Transverse colon (tissue), 4 donors: ENCODE results near the gene SMYD2. TPM values are rescaled to one million over a fixed set of nuclear protein-coding genes. Genes with fewer than 3 reads are reported as not detected.

Experiments used
- DNase-seq: peaks from one replicate; pipeline ENCODE4 v3.0.0-alpha.2; 2019
- H3K27ac ChIP-seq, 4 donors: fragments of 200-600 bp; sonication (generic); 2 replicates each; pipeline ENCODE4 v1.5.1; 2016 to 2018; ENCODE audit warnings: inconsistent platforms in 4 of 4
- H3K27me3 ChIP-seq: fragments of 200-600 bp; sonication (generic); 2 replicates; pipeline ENCODE4 v1.5.1; 2017; ENCODE audit warnings: inconsistent platforms
- H3K36me3 ChIP-seq, 4 donors: fragments of 200-600 bp; sonication (generic); 2 replicates each; pipeline ENCODE4 v1.5.1; 2017 to 2019; ENCODE audit warnings: inconsistent platforms in 4 of 4
- H3K4me1 ChIP-seq, 4 donors: fragments of 200-600 bp; sonication (generic); 2 replicates each; pipeline ENCODE4 v1.5.1; 2017 to 2020; ENCODE audit warnings: inconsistent platforms in 4 of 4
- H3K4me3 ChIP-seq, 4 donors: fragments of 200-600 bp; sonication (generic); 1 replicate in 1 of 4; 2 replicates in 3 of 4; pipeline versions ENCODE4 v1.5.1 to v1.6.1; 2017 to 2019; ENCODE audit warnings: inconsistent platforms in 4 of 4
- H3K9me3 ChIP-seq, 2 donors: fragments of 200-600 bp; sonication (generic); 2 replicates each; pipeline ENCODE4 v1.5.1; 2017 to 2019; ENCODE audit warnings: inconsistent platforms in 2 of 2
- EP300 ChIP-seq: sonication (generic); formaldehyde crosslinking; IDR thresholded peaks from one replicate; pipeline ENCODE4 v1.6.1; 2017; ENCODE audit warnings: antibody characterized with exemption, low read depth
- POLR2A ChIP-seq: fragments of 450-650 bp; IDR thresholded peaks from one replicate; pipeline ENCODE4 v1.6.1; 2016; ENCODE audit warnings: antibody characterized with exemption, mild to moderate bottlenecking, moderate library complexity
- POLR2AphosphoS5 ChIP-seq, 3 donors: sonication (generic); formaldehyde crosslinking; IDR thresholded peaks; one replicate each; pipeline ENCODE4 v1.6.1; 2016; ENCODE audit warnings: antibody characterized with exemption in 3 of 3
- WGBS, 2 donors: methylation state at CpG; one replicate each; pipeline ENCODE4 v1.1.5; 2018; ENCODE audit warnings: low coverage in 1 of 2; 5-methylcytosine and 5-hydroxymethylcytosine counted together
- in situ Hi-C, 4 donors: fragments of 200-750 bp; cut with MboI; loops; one replicate each; pipeline versions ENCODE4 v1.15.0 to v1.15.1; 2017; ENCODE audit warnings: low sequenced_read_pairs in 3 of 4, low pct_ligation_motif_present in 1 of 4, low pct_unique_long_range_greater_than_20kb in 1 of 4
- intact Hi-C: fragments of 100-400 bp; cut with DNase I; formaldehyde crosslinking; loops from one replicate; pipeline ENCODE4 v1.15.1; 2023; ENCODE audit warnings: low total_unique reads
- total RNA-seq, 4 donors: library from RNA; depleted of rRNA; stranded (reverse); fragments of >200 nt; gene quantifications; one replicate each; pipeline ENCODE4 v1.1.0, GENCODE V29; 2016
- TF ChIP-seq, protein P1 (sequence below), 5 experiments: fragments of 200-600 bp in 3 of 5; fragments of 450-650 bp in 2 of 5; sonication (generic) in 3 of 5; IDR thresholded peaks; 1 replicate in 2 of 5; 2 replicates in 3 of 5; pipeline ENCODE4 v1.5.1; 2016 to 2017; ENCODE audit warnings: antibody characterized with exemption in 5 of 5, inconsistent platforms in 3 of 5, mild to moderate bottlenecking in 2 of 5, moderate library complexity in 1 of 5

Gene SMYD2
- total RNA-seq, 4 donors from 2014 or later: 8.6 to 21.8 (median 20.9) TPM

- Histone ChIP-seq H3K36me3 (peaks cover 0 to 3% (median 0%) of the 10 kb centered on the region in 4 donors), H3K4me3 (no peak overlapping the region), H3K27me3 (no peaks in the 10 kb centered on the region), H3K4me1 (peaks cover 0 to 4% (median 0%) of the 10 kb centered on the region in 4 donors), H3K27ac (no peak overlapping the region), H3K9me3 (no peaks in the 10 kb centered on the region)
- intact Hi-C loops (no loop called here), in situ Hi-C loops (no loop called here)
- whole genome bisulfite sequencing, 2 donors: 91 to 96% methylated on average over 4 to 8 of the region's 8 CpGs
- no peak for DNase-seq
- TF ChIP-seq EP300 (no peak), POLR2AphosphoS5 (IDR thresholded peaks at IDR 0.05) (no peak), POLR2A (no peak)
- TF ChIP-seq, protein P1, sequence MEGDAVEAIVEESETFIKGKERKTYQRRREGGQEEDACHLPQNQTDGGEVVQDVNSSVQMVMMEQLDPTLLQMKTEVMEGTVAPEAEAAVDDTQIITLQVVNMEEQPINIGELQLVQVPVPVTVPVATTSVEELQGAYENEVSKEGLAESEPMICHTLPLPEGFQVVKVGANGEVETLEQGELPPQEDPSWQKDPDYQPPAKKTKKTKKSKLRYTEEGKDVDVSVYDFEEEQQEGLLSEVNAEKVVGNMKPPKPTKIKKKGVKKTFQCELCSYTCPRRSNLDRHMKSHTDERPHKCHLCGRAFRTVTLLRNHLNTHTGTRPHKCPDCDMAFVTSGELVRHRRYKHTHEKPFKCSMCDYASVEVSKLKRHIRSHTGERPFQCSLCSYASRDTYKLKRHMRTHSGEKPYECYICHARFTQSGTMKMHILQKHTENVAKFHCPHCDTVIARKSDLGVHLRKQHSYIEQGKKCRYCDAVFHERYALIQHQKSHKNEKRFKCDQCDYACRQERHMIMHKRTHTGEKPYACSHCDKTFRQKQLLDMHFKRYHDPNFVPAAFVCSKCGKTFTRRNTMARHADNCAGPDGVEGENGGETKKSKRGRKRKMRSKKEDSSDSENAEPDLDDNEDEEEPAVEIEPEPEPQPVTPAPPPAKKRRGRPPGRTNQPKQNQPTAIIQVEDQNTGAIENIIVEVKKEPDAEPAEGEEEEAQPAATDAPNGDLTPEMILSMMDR (IDR thresholded peaks at IDR 0.05): no peak
Observed at GRCh38 chr1:214378492-214378891, 97.5 kb downstream of the SMYD2 start.

DNA sequence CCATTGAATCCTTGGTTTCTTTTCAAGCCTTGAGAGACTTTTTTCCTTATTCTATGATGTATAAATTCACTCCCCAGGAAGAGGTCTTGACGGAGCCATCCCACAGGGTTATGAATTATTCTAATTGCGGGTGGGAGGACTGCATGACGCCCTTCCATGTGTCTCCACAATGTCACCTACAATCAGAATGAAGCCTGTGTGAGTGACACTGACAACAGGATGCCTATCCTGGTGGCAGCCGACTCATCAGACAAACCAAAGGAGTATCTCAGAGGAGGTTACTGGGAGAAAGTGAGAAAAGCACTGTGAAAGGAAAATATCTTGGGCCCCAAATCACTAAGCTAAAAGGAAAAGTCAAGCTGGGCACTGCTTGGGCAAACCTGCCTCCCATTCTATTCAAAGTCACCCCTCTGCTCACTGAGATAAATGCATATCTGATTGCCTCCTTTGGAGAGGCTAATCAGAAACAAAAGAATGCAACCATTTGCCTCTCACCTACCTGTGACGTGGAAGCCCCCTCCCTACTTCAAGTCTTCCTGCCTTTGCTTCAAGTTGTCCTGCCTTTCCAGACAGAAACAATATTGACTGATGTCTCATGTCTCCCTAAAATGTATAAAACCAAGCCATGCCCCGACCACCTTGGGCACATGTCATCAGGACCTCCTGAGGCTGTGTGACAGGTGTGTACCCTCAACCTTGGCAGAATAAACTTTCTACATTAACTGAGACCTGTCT, 98.4 kb downstream of the SMYD2 start:
- in situ Hi-C loops: no loop called here
- TF ChIP-seq EP300 (no peak), POLR2AphosphoS5 (IDR thresholded peaks at IDR 0.05) (no peak), POLR2A (no peak)
- TF ChIP-seq, protein P1 (IDR thresholded peaks at IDR 0.05): no peak
- WGBS, 2 donors: 58 to 79% methylated on average over 2 to 6 of the region's 6 CpGs

DNA sequence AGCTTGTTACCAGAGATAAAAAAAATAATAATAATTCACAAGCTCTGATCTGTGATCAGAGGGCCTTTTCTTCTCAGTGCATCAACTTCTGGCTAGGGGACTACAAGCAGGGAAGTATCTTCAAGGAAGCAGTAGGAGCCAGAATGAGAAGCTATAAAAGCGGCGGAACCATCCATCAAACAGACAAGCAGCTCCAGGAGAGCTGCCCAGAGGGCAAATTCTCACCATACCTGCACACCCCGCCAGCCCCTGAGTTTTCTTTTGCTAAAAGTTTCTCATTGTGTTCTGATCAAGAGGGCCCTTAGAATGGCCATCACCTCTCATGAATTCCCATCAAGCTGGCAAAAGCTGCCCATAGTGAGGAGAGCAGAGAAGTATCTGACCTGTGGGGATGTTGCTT, 99.4 kb downstream of the SMYD2 start:
- in situ Hi-C loops (no loop called here), intact Hi-C loops (no loop called here)
- no peaks in the 10 kb centered on the region for H3K27me3 ChIP-seq
- TF ChIP-seq, protein P1 (IDR thresholded peaks at IDR 0.05): no peak
- TF ChIP-seq POLR2A (no peak), POLR2AphosphoS5 (IDR thresholded peaks at IDR 0.05) (no peak), EP300 (no peak)
- no peak overlapping the region for H3K4me3 ChIP-seq
- 65% methylated on average over 3 of the region's 3 CpGs; no CpG with 5 or more reads in 1 of the 2 donors for WGBS, 2 donors
- no peak for DNase-seq
- H3K4me1 ChIP-seq: peaks cover 0 to 4% (median 0%) of the 10 kb centered on the region in 4 donors
- H3K9me3 ChIP-seq: no peaks in the 10 kb centered on the region
- peaks cover 0 to 3% (median 0%) of the 10 kb centered on the region in 4 donors for H3K36me3 ChIP-seq
- H3K27ac ChIP-seq: peak overlapping the region in 1 of 4 donors; percentile 28

More for the DNA sequence above, 98.4 kb downstream of the SMYD2 start:
- H3K4me3 ChIP-seq: no peak overlapping the region
- intact Hi-C loops: no loop called here
- peaks cover 0 to 3% (median 0%) of the 10 kb centered on the region in 4 donors for H3K36me3 ChIP-seq
- H3K27ac ChIP-seq: no peak overlapping the region
- no peaks in the 10 kb centered on the region for H3K9me3 ChIP-seq
- no peaks in the 10 kb centered on the region for H3K27me3 ChIP-seq
- peaks cover 0 to 4% (median 0%) of the 10 kb centered on the region in 4 donors for H3K4me1 ChIP-seq
- DNase-seq: no peak

- WGBS, 2 donors: 71 to 72% methylated on average over 1 of the region's 1 CpG
- Histone ChIP-seq H3K27me3 (no peaks in the 10 kb centered on the region), H3K4me1 (peaks cover 0 to 4% (median 0%) of the 10 kb centered on the region in 4 donors), H3K4me3 (no peak overlapping the region), H3K36me3 (peaks cover 0 to under 1% (median 0%) of the 10 kb centered on the region in 4 donors), H3K9me3 (no peaks in the 10 kb centered on the region), H3K27ac (peak overlapping the region in 1 of 4 donors; percentile 28)
- in situ Hi-C loops (no loop called here), intact Hi-C loops (no loop called here)
- TF ChIP-seq EP300: no peak
- DNase-seq: no peak
Observed at GRCh38 chr1:214380986-214381695, 100.2 kb downstream of the SMYD2 start.
